Measurements from ENCODE around the gene IL17RB. TPM values are rescaled to one million over a fixed set of nuclear protein-coding genes. Genes with fewer than 3 reads are reported as not detected.

IL17RB gene
- total and polyA plus RNA-seq, 2 donors (not counting 1 experiment from before 2014, with no cell fraction given): 0.07 to 0.32 TPM

DNA sequence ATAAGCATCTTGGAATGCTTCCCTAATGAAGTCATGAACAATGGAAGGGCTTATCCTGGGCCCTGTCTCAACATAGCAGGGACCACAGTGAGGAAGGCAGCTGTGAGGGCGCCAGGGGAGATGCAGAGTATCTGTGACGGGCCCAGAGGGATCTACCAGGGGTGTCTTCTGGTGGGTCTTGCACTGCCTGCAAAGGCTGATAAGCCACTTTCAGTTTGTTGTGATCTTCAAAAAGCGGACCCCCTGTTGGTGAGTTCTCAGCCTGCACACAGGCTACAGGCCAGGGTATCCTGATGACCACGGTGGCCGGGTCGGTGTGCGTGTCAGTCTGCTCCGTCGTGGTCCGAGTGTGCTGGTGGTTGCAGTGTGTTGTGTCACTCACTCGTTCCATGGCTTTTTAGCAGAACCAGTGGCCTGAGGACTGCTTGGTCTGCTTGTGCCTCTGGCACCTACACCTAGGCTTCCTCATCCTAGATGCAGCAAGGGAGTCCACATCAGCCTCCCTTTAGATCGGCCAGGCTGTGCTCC, 47.0 kb upstream of the IL17RB start:
- ATAC-seq (ENCODE audit: low read depth) (no peak), DNase-seq (no peak)
- Histone ChIP-seq H3K79me2 (ENCODE audit: control insufficient read depth, insufficient read depth, low read length) (no peaks in the 10 kb centered on the region), H2AFZ (ENCODE audit: insufficient read depth, low read depth, low read length, poor library complexity, severe bottlenecking) (no peak overlapping the region), H3K9me3 (ENCODE audit: control extremely low read depth in 1 of 3, control insufficient read depth in 2 of 3, insufficient read depth in 1 of 3, low read length in 2 of 3) (no peaks in the 10 kb centered on the region), H3K9ac (ENCODE audit: low read length) (no peak overlapping the region), H3K36me3 (replicated peaks in 1 of 2; ENCODE audit: control extremely low read depth in 1 of 2, control insufficient read depth in 1 of 2, extremely low read depth in 1 of 2, insufficient read depth in 2 of 2, low read length in 1 of 2) (no peaks in the 10 kb centered on the region), H3K27ac (ENCODE audit: low read length in 2 of 2) (no peak overlapping the region), H4K20me1 (ENCODE audit: control insufficient read depth, insufficient read depth, low read length, poor library complexity, severe bottlenecking) (no peaks in the 10 kb centered on the region), H3K4me2 (replicated peaks; ENCODE audit: low read depth, low read length, poor library complexity, severe bottlenecking) (no peak overlapping the region), H3K4me3 (ENCODE audit: control extremely low read depth in 1 of 5, extremely low read depth in 1 of 5, insufficient read depth in 1 of 5, low read depth in 2 of 5, low read length in 4 of 5) (no peak overlapping the region), H3K27me3 (replicated peaks in 1 of 4; ENCODE audit: control extremely low read depth in 1 of 4, control insufficient read depth in 3 of 4, insufficient read depth in 4 of 4, low read length in 3 of 4) (no peaks in the 10 kb centered on the region), H3K4me1 (ENCODE audit: control insufficient read depth in 2 of 2, insufficient read depth in 2 of 2, low read length in 2 of 2) (no peaks in the 10 kb centered on the region)
- intact Hi-C loops (cut with micrococcal nuclease): no loop called here
- TF ChIP-seq, protein P1, sequence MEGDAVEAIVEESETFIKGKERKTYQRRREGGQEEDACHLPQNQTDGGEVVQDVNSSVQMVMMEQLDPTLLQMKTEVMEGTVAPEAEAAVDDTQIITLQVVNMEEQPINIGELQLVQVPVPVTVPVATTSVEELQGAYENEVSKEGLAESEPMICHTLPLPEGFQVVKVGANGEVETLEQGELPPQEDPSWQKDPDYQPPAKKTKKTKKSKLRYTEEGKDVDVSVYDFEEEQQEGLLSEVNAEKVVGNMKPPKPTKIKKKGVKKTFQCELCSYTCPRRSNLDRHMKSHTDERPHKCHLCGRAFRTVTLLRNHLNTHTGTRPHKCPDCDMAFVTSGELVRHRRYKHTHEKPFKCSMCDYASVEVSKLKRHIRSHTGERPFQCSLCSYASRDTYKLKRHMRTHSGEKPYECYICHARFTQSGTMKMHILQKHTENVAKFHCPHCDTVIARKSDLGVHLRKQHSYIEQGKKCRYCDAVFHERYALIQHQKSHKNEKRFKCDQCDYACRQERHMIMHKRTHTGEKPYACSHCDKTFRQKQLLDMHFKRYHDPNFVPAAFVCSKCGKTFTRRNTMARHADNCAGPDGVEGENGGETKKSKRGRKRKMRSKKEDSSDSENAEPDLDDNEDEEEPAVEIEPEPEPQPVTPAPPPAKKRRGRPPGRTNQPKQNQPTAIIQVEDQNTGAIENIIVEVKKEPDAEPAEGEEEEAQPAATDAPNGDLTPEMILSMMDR (IDR thresholded peaks at IDR 0.05): no peak
- TF ChIP-seq EZH2 (IDR thresholded peaks at IDR 0.05; ENCODE audit: borderline replicate concordance, insufficient read depth, low read depth, low read length, poor library complexity, severe bottlenecking): no peak
- Mint-ChIP-seq H3K4me3 (no peak overlapping the region), H3K27me3 (peaks cover 4% of the 10 kb centered on the region), H3K27ac (no peak overlapping the region), H3K4me1 (no peaks in the 10 kb centered on the region), H3K9me3 (ENCODE audit: insufficient read depth) (no peaks in the 10 kb centered on the region)
- ChIA-PET POLR2A (no interaction called here), CTCF (no interaction called here)
- 96% methylated on average over 11 of the region's 12 CpGs for whole genome bisulfite sequencing (ENCODE audit: insufficient coverage)

DNA sequence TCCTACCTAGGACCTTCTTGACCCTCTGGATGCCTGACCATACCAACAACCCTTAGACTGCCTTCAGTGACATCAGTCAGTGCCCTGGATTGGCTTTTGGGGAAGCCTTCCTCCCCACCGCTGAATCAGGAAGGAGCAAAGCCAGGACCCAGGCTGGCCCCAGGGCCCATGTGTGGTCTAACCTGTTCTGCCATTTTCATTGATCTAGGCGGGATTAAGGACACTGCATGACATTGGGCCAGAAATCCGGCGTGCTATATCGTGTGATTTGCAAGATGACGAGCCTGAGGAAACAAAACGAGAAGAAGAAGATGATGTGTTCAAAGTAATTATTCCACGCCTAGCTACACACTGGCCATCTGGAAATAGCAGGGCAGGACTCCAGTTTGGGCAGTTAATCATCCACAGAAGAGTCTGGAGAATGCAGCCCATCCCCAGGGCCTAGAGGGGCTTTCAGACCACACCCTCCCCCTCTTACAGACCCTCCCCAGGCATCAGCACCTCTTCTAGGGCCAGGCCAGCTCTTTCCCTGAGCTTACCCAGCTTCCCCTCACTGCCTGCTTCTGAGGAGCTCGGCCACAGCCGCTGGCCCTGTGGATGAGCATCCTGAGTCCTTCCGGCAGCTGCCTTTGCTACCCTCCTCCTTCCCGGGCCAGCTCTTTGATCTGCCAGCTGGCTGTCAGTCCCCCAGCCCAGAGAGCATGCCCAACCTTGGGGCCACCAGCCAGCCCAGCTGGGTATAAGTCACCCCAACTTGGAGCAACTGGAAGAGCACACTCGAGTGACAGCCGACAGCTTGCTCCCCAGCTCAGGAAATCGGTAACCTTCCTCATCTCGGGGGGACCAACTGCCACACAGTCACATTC, 46.1 kb upstream of the IL17RB start:
- no peaks in the 10 kb centered on the region for H4K20me1 ChIP-seq (ENCODE audit: control insufficient read depth, insufficient read depth, low read length, poor library complexity, severe bottlenecking)
- no peak overlapping the region for H3K27ac ChIP-seq (ENCODE audit: low read length in 2 of 2)
- intact Hi-C loops (cut with micrococcal nuclease): no loop called here
- no peaks in the 10 kb centered on the region for H3K27me3 ChIP-seq (replicated peaks in 1 of 4; ENCODE audit: control extremely low read depth in 1 of 4, control insufficient read depth in 3 of 4, insufficient read depth in 4 of 4, low read length in 3 of 4)
- DNase-seq (no peak), ATAC-seq (ENCODE audit: low read depth) (no peak)
- H3K36me3 ChIP-seq (replicated peaks in 1 of 2; ENCODE audit: control extremely low read depth in 1 of 2, control insufficient read depth in 1 of 2, extremely low read depth in 1 of 2, insufficient read depth in 2 of 2, low read length in 1 of 2): no peaks in the 10 kb centered on the region
- Mint-ChIP-seq H3K9me3 (ENCODE audit: insufficient read depth) (no peaks in the 10 kb centered on the region), H3K4me3 (no peak overlapping the region), H3K4me1 (no peaks in the 10 kb centered on the region), H3K27me3 (peaks cover 4% of the 10 kb centered on the region), H3K27ac (no peak overlapping the region)
- H3K9me3 ChIP-seq (ENCODE audit: control extremely low read depth in 1 of 3, control insufficient read depth in 2 of 3, insufficient read depth in 1 of 3, low read length in 2 of 3): no peaks in the 10 kb centered on the region
- TF ChIP-seq, protein P1 (IDR thresholded peaks at IDR 0.05): no peak
- TF ChIP-seq EZH2 (IDR thresholded peaks at IDR 0.05; ENCODE audit: borderline replicate concordance, insufficient read depth, low read depth, low read length, poor library complexity, severe bottlenecking): no peak
- H2AFZ ChIP-seq (ENCODE audit: insufficient read depth, low read depth, low read length, poor library complexity, severe bottlenecking): no peak overlapping the region
- H3K4me1 ChIP-seq (ENCODE audit: control insufficient read depth in 2 of 2, insufficient read depth in 2 of 2, low read length in 2 of 2): no peaks in the 10 kb centered on the region
- WGBS (ENCODE audit: insufficient coverage): 92% methylated on average over 15 of the region's 16 CpGs
- CTCF ChIA-PET: no interaction called here
- H3K4me2 ChIP-seq (replicated peaks; ENCODE audit: low read depth, low read length, poor library complexity, severe bottlenecking): no peak overlapping the region
- no peak overlapping the region for H3K9ac ChIP-seq (ENCODE audit: low read length)
- no peaks in the 10 kb centered on the region for H3K79me2 ChIP-seq (ENCODE audit: control insufficient read depth, insufficient read depth, low read length)
- H3K4me3 ChIP-seq (ENCODE audit: control extremely low read depth in 1 of 5, extremely low read depth in 1 of 5, insufficient read depth in 1 of 5, low read depth in 2 of 5, low read length in 4 of 5): no peak overlapping the region
- POLR2A ChIA-PET: no interaction called here

Data from B cell (primary cell).